ENCODE data around the gene GAL.

- TF ChIP-seq, protein P1, sequence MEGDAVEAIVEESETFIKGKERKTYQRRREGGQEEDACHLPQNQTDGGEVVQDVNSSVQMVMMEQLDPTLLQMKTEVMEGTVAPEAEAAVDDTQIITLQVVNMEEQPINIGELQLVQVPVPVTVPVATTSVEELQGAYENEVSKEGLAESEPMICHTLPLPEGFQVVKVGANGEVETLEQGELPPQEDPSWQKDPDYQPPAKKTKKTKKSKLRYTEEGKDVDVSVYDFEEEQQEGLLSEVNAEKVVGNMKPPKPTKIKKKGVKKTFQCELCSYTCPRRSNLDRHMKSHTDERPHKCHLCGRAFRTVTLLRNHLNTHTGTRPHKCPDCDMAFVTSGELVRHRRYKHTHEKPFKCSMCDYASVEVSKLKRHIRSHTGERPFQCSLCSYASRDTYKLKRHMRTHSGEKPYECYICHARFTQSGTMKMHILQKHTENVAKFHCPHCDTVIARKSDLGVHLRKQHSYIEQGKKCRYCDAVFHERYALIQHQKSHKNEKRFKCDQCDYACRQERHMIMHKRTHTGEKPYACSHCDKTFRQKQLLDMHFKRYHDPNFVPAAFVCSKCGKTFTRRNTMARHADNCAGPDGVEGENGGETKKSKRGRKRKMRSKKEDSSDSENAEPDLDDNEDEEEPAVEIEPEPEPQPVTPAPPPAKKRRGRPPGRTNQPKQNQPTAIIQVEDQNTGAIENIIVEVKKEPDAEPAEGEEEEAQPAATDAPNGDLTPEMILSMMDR (IDR thresholded peaks at IDR 0.05) = no peak
- TF ChIP-seq EP300 (IDR thresholded peaks at IDR 0.05; ENCODE audit: low read depth) (no peak), POLR2AphosphoS5 (IDR thresholded peaks at IDR 0.05) (no peak), POLR2A (IDR thresholded peaks at IDR 0.05) (no peak)
These were observed 17.5 kb upstream of the GAL start for GRCh38 chr11:68666849-68667248.

Measured in transverse colon (tissue), 4 donors.